ENCODE data around the gene TMEM181.

DNA sequence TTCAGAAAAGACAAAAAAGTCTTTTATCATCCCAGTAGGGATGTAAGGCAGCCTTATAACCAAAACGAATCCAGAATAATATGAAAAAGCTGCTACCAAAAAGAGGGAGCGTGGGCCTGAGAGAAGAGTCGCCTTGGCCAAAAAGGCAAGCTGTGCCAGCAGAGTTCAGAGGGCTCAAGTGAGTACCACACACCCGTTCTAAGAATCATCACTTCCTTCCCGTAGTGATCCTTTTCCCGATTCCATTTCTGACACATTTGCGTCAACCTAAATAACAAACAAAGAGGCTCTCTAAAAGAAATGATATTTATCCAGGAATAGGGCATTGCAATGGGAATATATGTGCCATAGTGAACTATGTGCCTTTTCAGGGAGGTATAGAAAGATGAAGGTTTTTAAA is 3.8 kb upstream of the TMEM181 start:
- TF ChIP-seq, protein P1, sequence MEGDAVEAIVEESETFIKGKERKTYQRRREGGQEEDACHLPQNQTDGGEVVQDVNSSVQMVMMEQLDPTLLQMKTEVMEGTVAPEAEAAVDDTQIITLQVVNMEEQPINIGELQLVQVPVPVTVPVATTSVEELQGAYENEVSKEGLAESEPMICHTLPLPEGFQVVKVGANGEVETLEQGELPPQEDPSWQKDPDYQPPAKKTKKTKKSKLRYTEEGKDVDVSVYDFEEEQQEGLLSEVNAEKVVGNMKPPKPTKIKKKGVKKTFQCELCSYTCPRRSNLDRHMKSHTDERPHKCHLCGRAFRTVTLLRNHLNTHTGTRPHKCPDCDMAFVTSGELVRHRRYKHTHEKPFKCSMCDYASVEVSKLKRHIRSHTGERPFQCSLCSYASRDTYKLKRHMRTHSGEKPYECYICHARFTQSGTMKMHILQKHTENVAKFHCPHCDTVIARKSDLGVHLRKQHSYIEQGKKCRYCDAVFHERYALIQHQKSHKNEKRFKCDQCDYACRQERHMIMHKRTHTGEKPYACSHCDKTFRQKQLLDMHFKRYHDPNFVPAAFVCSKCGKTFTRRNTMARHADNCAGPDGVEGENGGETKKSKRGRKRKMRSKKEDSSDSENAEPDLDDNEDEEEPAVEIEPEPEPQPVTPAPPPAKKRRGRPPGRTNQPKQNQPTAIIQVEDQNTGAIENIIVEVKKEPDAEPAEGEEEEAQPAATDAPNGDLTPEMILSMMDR (IDR thresholded peaks at IDR 0.05; ENCODE audit: insufficient read depth, low read depth, low read length) = no peak
- TF ChIP-seq EZH2 (IDR thresholded peaks at IDR 0.05; ENCODE audit: insufficient read depth, low read length) = no peak
